Astrocyte of the hippocampus (primary cell): ENCODE results near the gene LGALS3BP.

Experiments
- DNase-seq: peaks from one replicate; pipeline ENCODE4 v3.0.0; 2011; ENCODE audit warnings: low read depth, low spot score

LGALS3BP gene

GRCh38 chr17:79014158-79014758, 34.5 kb upstream of the LGALS3BP start:
- no peak for DNase-seq

GRCh38 chr17:79012563-79013134, 32.9 kb upstream of the LGALS3BP start:
- no peak for DNase-seq

DNA sequence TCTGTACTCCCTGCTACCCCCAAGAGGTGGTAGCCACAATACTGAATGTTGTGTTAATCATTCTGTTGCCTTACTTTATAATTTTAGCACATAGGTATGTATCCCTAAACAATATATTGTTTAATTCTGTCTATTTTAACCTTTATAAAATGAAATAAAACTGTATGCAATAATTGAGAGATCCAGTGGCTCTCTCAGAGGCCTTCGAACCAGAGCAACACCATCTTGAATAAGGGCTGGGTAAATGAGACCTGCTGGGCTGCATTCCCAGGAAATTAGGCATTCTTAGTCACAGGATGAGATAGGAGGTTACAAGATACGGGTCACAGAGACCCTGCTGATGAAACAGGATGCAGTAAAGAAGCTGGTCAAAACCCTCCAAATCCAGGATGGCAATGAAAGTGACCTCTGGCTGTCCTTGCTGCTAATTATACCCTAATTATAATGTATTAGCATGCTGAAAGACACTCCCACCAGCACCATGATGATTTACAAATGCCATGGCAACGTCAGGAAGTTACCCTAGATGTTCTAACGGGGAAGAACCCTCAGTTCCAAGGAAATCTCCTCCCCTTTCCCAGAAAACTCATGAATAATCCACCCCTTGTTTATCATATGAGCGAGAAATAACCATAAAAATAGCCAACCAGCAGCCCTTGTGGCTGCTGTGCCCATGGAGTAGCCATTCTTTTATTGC, 31.9 kb upstream of the LGALS3BP start:
- DNase-seq: no peak

DNA sequence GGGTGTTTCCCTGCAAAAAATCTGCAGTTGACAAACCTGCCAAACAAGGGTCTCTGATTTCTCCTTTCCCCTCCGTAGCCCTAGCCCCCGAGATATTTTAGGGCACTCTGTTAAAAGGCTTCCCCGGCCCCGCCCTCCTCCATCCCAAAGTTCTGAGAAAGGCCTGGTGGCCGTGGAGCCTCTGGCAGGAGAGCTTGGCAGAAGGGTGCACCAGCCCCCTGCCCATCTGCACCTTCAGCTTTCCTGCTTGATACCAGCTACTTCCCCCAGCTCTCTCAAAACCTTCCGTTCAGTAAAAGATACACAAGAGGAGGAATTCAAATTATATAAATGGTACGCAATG, 30.6 kb upstream of the LGALS3BP start:
- no peak for DNase-seq

DNA sequence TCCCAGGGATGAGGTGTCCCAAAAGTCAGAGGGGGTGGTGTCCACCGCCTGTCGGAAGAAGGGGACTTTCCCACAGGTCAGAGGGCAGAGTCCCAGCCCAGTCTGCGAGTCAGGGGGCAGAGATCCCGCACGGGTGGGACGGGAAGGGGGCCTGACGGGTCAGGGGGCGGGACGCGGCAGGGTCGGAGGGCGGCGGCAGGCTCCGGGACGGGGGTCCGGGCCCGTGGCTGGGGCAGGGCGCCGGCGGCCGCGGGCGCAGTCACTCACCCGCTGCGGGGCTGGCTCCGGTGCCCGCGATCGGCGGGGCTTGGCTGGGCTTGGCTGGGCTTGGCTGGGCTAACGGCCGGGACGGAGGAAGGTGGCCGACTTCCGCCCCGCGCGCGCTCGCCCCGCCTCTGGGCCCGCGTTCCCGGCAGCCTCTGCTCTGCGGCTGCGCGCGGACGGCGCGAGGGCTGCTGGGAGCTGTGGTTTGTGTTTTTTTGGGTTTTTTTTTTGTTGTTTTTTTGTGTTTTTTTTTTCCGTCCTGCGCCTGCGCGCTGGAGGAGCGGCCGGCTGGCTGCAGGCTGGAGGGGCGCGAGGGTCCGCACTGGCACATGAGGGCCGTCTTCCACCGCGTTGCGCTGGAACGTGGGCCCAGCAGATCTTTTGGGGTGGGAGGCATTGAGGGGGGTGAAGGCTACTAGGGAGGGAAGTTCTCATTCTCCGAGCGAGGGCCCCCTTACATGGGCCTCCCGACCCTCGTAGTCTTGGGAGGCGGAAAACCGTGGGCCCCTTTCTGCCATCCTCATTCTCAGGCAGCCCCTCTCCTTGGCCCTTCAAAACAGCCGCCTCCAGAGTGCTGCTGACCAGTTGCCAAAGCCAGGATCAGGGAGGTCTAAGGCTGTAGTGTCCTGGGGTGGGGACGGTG, 29.9 kb upstream of the LGALS3BP start, which contains the start of gene CANT1:
Gene CANT1 (minus strand): TSS at position 368 of the 907 bp plus-strand sequence. CDS start 12,142 bp downstream, outside the sequence.
- DNase-seq: peak; percentile 95

GRCh38 chr17:79008666-79009387, 29.1 kb upstream of the LGALS3BP start:
- no peak for DNase-seq

DNA sequence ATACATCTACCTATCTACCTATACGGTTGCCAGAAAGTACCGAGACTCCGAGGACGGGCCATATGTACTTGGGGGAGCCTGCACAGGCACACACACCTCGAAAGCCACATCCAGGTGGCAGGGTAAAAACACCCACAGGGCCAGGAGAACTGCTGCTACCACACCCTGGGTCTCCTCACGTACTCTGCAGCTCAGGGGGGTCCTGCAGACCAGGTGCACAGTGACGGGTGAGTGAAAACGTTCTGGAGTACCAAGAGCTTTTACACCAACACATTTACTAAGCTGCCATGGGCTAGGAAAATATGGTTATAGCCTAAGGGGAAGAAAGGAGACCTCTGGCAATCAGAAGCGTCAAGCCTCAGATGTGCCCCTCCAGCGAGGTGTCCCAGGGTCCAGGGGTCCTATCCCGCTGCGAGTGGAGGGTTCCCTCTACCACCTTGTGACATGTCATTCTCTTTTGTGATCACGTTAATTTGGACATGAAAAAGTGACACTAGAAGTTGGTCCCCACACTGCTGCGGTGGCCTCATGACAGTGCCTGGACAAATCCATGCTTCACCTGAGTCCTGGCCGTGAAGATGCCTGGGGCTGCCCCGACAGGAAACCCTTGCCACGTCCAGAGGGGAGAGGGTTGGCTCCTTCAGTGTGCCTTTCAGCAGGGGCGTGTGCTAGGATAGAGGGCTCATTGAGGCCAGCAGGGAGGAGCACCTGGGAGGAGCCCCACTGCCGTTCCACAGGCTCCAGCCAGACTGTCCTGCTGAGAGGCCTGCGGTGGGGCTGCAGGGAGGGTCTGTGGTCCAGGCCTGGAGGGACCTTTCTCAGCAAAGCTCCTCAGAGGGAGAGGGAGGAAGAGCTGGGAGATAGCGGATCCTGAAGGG, 28.0 kb upstream of the LGALS3BP start:
- DNase-seq: no peak

DNA sequence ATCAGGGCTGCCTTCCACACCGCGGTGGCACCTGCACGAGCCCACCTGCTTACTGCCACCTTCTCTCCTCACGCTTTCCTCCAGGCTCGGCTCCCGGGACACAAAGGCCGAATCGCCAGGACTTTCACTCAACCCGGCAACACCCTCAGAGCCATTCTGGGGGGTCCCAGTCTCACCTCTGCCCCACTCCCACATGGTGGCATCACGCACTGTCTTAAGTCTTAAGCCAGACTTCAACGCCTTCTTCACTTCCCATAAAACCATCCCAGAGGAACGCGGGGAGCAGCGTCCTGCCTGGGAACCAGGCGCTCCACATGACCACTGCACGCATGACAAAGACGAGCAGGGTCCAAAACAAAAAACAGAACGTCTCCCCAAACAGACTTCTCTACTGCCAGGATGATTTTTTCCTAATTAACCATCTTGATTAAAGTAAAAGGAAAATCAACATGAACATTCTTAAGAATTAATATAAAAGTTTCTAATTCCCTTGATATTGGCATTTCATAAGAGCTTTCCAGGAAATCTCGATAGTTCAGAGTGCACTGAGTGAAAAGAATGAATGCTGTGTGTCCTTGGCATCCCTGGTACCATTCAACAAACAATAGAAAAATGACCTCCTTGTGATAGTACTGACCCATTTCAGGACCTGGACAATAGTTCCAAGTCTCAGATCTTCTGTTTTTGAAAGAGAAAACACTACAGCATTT, 27.2 kb upstream of the LGALS3BP start:
- no peak for DNase-seq

DNA sequence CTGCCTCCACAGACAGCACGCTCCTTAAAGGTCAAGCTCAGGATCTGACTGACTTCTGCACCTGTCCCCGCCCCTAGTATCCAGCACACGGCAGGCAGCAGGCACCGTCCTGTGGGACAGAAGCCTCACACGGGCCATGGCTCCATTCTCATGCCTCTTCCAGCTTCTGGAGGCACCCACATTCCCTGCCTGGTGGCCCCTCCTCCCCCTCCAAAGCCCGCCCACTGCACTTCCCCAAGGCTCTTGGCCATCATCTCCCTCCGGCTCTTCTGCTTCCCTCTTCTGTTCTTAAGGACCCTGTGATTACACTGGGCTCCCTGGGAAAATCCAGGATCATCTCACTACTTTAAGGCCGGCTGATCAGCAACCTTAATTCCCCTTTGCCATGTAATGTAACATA, 26.3 kb upstream of the LGALS3BP start:
- no peak for DNase-seq

GRCh38 chr17:79005063-79005861, 25.5 kb upstream of the LGALS3BP start:
- no peak for DNase-seq

DNA sequence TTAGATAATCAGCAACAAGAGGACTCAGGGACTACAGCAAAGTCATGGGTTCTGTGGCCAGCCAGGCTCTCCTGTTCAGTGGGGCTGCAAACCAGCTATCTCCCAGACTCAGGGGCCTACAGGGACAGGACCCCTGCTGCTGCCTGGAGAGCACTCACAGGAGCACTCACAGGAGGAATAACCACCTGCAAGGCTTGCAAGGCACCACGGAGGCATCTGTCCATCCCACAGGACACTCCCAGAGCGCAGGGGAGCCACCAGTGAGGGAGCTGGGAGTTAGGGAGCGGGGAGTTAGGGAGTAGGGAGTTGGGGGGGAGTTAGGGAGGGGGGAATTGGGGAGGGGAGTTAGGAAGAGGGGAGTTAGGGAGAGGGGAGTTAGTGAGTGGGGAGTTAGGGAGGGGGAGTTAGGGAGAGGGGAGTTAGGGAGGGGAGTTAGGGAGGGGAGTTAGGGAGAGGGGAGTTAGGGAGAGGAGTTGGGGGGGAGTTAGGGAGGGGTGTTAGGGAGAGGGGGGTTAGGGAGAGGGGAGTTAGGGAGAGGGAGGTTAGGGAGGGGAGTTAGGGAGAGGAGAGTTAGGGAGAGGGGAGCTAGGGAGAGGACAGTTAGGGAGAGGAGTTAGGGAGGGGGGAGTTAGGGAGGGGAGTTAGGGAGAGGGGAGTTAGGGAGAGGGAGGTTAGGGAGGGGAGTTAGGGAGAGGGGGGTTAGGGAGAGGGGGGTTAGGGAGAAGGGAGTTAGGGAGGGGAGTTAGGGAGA, 24.1 kb upstream of the LGALS3BP start:
- DNase-seq: no peak

- DNase-seq: no peak
Observed at GRCh38 chr17:79002796-79003593, 23.3 kb upstream of the LGALS3BP start.

GRCh38 chr17:79002291-79002690, 22.6 kb upstream of the LGALS3BP start:
- DNase-seq: no peak

GRCh38 chr17:79001190-79002020, 21.7 kb upstream of the LGALS3BP start:
- DNase-seq: no peak

GRCh38 chr17:79000396-79001189, 20.9 kb upstream of the LGALS3BP start:
- DNase-seq: no peak

DNA sequence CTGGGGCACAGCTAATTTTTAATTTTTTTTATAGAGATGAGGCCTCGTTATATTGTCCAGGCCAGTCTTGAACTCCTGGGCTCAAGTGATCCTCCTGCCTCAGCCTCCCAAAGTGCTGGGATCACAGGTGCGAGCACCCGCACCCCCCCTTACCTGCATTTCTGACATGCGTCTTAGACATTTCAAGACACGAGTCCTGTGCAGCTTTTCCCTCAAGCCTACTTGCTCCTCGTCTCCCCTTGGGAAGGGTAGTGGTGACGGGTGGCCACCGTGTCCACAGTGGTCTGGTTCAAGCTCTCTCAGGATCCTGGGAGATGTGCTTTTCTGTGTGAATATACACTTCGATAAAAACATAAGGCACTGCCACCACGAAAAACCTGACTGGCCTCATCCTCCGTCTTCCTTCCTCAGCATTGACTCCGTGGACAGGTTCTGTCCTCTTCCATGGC, 20.2 kb upstream of the LGALS3BP start:
- no peak for DNase-seq
